ENCODE results near the gene SELENOO.
"Not testable (repeated sequence)": the region's sequence is repeated elsewhere in the genome, so short reads cannot be mapped to it uniquely, and the experiment has no call there.

Gene SELENOO, protein sequence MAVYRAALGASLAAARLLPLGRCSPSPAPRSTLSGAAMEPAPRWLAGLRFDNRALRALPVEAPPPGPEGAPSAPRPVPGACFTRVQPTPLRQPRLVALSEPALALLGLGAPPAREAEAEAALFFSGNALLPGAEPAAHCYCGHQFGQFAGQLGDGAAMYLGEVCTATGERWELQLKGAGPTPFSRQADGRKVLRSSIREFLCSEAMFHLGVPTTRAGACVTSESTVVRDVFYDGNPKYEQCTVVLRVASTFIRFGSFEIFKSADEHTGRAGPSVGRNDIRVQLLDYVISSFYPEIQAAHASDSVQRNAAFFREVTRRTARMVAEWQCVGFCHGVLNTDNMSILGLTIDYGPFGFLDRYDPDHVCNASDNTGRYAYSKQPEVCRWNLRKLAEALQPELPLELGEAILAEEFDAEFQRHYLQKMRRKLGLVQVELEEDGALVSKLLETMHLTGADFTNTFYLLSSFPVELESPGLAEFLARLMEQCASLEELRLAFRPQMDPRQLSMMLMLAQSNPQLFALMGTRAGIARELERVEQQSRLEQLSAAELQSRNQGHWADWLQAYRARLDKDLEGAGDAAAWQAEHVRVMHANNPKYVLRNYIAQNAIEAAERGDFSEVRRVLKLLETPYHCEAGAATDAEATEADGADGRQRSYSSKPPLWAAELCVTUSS

GRCh38 chr22:50200461-50201190 is at the start of gene SELENOO:
SELENOO (plus strand) TSS chr22:50201011; CDS start chr22:50201037, 26 bp downstream.
- DNase-seq: peak; percentile 53

DNA sequence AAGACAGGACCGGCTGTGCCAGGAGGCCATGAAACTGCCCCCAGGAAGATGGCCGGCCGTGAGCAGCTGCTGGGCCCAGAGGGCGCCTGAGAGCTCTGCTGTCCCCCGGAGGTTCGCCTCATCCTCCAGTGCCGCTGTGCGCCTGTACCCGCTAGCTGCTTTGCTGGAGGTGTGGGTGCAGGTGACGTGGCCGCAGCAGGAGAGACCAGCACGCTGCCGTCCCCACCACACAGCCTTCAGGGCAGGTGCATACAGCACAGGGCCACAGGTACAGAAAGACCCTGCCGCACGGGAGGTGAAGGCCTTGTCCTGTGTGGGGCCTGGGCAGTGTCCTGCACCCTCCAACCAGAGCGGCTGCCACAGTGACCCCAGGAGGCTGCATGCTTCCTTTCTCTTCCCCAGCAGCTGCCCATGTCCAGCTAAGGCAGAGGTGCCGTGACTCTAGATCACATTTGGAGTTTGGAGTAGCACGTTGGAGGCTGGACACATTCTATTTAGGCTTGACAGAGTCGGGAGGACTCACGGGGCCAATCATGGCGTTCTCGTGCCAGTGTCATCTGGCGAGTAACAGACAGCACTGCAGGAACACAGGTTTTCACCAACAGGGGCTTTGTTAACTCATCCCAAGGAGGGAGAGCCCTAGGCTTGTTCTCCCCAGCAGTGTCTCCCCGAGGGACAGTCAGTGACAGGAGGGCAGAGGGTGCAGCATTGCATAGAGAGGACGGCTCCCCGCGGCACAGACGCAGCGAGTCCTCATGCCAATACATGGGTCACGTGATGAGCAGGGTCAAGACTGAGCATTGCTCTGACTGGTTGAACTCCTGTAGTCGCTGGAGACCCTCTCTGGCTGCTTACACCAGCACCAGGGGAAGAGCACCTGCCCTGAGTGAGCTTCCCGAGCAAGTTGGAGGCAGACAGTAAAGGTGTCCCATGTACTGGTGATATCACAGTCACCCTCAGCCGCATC is 49.0 kb upstream of the SELENOO start:
- DNase-seq: no peak

DNA sequence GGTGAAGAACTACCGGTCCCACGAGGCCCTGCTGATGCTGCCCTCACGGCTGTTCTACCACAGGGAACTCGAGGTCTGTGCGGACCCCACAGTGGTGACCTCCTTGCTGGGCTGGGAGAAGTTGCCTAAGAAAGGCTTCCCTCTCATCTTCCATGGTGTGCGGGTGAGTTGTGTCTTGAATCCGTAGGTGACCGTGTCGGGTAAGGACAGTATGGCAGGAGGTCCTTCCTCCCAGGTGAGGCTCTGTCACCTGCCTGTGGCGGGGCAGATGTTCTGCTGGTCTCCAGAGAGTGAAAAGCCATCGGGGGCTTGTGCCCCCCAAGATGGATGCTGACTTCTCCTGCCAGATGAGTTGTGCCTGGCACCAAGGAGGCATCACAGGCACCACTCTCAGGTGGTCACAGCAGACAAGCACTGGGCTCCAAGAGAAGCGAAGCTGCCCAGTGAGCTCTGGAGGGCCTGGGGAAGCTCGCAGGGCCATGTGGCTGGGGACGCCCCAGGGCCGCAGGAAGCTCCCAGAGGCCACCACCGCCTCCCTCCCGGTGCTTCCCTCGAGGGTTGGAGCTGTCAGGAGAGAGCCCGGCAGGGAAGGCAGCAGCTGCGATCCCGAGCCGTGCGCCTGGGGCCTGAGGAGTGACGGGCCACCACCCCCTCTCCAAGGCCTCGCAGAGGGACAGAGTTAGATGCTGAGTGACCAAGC is 47.6 kb upstream of the SELENOO start:
- DNase-seq: no peak

GRCh38 chr22:50153756-50154140 is 47.1 kb upstream of the SELENOO start:
- DNase-seq: no peak

- no peak for DNase-seq
These were observed 43.0 kb upstream of the SELENOO start for GRCh38 chr22:50157709-50158375.

GRCh38 chr22:50160947-50161346 is 39.9 kb upstream of the SELENOO start:
- no peak for DNase-seq

DNA sequence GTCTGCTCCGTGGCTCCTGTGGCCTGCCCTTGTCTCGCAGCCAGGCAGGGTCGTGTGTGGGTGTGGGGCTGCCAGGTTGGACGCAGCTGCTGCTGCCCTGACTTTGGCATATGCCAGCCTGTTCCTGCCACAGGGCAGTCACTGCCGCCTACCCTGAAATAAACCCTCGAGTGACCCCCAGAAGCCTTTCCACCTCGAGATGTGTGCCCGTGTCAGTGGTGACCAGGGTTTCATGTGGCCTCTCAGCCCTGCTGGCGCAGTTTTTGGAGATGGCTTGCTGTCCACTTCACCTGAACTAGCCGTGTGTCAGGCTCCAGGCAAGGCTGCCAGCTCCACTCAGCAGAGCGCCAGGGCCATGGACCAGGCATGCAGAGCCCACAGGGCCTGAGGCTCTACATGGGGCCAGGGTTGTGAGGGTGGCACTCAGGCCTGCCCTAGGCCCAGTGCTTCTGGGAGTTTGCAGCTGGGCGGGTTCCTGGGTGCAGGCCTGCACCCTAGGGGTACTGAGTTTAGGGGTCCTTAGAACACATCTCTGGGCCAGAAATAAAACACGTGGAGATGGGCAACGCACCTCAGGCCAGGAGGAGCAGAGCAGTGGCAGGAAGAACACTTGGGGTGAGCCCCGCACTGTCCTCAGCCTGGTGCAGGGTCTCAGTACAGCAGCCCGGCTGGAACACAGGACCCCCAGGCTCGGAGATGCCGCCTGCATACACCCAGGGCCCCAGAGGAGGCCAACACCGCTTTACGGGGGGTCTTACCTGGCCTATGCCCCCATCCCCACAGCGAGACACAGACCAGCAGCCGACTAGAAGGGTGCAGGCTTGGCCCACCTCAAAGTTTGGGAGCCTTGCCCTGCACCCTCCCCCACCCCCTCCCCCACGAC is 39.1 kb upstream of the SELENOO start:
- no peak for DNase-seq

GRCh38 chr22:50162391-50162956 is 38.3 kb upstream of the SELENOO start:
- no peak for DNase-seq

DNA sequence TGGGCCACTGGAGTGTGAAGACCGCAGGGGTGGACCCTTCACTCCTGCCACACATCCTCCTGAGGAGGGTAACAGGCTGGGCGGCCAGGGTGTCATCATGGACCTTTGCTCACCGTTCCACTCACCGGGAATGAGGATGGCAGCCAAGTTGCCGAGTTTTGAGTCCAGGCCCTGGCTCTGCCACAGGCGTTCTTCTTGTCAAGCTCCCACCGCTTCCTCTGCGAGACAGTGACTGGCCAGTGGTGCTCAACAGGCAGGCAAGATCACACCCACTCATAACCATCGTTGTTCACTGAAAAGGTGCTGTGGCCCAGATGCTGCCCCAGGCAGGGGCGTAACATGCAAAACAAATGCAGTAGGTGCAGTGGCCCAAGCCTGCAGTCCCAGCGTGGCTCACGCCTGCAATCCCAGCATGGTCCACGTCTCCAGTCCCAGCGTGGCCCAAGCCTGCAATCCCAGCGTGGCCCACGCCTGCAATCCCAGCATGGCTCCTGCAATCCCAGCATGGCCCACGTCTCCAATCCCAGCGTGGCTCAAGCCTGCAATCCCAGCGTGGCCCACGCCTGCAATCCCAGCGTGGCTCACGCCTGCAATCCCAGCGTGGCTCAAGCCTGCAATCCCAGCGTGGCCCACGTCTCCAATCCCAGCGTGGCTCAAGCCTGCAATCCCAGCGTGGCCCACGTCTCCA is 35.2 kb upstream of the SELENOO start:
- DNase-seq: no peak

DNA sequence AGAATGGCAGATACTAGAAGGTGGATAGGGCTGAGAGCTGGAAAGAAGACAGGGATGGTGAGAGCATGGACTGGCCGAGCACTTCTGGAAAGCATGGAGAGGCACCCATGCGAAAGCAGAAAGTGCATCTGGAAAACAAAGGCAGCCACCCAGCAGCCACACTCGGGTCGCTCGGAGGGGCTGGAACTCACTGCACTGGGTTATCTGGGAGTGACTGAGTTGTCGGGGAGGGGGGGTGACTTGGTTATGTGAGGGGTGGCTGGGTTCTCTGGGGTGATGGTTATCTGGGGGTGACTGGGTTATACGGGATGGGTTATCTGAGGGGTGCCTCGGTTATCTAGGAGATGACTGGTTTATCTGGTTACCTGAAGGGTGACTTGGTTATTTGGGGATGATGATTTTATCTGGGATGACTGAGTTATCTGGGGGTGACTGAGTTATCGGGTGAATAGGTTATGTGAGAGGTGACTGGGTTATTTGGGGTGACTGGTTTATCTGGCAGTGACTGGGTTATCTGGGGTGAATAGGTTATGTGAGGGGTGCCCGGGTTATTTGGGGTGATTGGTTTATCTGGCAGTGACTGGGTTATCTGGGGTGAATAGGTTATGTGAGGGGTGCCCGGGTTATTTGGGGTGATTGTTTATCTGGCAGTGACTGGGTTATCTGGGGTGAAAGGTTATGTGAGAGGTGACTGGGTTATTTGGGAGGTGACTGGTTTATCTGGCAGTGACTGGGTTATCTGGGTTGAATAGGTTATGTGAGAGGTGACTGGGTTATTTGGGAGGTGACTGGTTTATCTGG is 32.9 kb upstream of the SELENOO start:
- no peak for DNase-seq

DNA sequence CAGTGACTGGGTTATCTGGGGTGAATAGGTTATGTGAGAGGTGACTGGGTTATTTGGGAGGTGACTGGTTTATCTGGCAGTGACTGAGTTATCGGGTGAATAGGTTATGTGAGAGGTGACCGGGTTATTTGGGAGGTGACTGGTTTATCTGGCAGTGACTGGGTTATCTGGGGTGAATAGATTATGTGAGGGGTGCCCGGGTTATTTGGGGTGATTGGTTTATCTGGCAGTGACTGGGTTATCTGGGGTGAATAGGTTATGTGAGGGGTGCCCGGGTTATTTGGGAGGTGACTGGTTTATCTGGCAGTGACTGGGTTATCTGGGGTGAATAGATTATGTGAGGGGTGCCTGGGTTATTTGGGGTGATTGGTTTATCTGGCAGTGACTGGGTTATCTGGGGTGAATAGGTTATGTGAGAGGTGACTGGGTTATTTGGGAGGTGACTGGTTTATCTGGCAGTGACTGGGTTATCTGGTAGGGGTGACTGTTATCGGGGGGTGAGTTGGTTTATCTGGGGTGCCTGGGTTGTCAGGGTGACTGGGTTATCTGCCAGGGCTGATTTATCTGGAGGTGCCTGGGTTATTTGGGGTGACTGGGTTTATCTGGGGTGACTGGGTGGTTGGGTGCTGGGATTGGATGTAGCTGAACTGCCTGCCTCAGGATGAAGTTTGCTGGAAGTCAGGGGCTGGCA is 32.2 kb upstream of the SELENOO start:
- not testable (repeated sequence) for DNase-seq

DNA sequence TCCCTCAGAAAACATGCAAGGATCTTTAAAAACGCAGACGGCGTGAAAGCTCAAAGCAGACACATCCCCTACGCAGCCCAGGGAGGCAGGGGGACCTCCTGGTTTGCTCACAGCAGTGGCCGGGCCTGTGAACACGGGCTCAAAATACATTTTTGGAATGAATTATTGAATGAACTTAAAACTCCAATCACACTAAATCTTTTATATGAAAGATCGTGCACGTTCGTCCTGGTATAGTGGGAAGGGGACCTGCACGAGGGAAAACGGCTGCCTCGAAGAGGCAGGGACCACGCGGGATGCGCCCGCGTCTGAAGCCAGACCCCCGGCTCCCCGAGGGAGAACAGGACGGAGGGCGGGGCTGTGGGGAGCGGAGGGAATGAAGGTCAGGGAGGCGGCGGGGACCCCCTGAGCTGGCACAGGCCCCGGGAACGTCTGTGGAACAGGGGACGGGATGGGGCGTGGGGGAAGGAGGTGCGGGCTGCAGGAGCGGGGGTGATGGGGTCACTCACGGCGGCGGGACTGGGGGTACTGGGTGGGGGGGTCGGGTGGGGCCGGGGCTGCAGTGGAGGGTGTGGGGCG is 31.5 kb upstream of the SELENOO start:
- no peak for DNase-seq

DNA sequence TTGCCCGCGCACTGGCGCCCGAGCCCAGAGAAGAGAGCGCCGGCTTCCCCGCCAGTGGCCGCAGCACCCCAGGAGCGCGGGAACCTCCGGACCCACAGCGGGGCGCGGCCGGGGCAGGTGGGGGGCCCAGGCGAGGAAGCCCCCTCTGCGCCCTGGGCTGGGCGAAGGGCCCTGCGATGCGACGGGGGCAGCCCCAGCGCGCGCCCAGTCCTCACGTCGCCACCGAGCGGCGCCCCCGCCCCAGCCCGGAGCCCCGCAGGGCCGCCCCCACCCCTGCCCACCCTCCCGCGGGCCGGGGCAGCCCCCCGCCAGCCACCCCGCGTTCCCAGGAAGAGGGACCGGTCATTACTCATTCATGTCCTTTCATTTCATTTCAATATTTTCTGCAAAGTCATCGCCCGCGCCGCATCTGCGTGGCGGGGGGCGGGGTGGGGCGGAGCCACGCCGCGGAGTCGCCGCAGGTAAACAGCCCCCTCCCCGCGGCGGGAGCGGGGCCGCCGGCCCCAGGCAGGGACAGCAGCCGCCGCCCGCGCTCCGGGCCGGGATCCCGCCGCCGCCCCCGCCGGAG is 31.0 kb upstream of the SELENOO start:
- peak; percentile 15 for DNase-seq

- no peak for DNase-seq
These were observed 30.1 kb upstream of the SELENOO start, which contains the start of gene PANX2 for GRCh38 chr22:50170453-50171318. PANX2 (plus strand) TSS chr22:50170731; CDS start chr22:50170731, 0 bp downstream.

DNA sequence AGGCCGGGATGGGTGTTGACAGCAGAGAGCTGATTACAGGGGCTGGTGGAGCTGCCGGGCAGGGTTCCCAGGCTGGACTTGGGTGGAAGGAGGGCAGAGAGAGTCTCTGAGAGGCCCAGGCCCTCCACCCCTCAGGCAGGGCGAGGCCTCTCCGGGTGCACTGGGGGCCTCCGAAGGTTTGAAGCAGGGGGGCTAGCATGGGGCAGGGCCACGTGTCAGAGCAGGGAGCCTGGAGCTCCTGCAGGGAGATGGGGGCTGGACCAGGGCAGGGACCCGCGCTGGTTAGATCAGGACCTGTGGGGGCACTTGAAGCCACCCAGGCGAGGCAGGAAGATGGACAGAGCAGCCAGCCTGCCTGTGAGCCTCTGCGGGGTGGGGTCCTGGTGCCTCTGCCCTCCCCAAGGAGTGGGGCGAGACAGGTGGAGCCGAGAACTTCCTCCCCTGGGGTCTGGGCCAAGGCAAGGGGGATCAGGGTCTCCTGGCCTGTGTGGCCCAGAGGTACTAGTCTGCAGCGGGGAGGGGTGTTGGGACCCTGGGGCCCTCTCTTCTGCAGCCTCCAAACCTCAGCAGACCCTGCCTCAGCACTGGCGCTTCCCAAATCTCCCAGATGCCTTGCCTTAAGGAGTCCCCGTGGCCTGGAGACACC is 29.4 kb upstream of the SELENOO start:
- no peak for DNase-seq
